ENCODE data around the gene KRIT1.
"Not testable (repeated sequence)": the region's sequence is repeated elsewhere in the genome, so short reads cannot be mapped to it uniquely, and the experiment has no call there.

Gene KRIT1

DNA sequence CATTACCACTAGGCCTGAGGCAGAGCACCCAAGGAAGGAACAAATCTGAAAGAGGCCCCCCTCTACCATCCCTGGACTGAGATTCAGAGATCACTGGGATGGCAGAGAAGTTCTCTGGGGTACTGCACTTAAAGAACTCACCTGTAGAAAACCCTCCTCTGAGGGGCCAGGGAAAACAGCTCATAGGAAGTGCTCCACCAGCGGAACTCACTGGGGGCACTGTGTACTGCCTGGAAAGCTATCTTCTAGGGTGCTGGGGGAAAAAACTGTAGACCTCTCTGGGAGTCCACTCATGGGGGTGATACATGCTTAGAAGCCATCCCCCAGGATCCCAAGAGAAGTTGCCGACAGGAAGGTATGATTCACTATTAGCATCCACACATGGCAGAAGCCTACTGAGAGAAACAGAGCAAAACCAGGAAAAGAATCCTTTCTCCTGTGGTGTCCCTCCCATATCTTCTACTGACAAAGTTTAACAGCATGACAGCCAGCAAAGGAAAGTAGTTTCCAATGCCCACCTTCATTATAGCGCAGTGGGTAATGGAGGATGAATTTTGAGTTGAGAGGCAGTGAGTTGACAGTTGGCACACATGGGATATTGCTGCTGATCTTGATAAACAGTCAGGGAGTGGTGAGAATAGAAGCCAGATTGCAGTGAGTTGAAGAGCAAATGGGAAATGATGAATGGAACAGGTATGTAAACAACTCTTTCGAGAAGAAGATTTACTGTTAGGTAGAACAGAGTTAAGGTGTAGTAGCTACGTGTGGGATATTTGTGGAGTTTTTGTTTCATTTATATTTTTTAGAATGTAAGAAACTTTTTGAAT lies 20.9 kb upstream of the KRIT1 start:
- TF ChIP-seq CTCF (IDR thresholded peaks at IDR 0.05; ENCODE audit: insufficient read depth, low read depth, low read length, missing control alignments): no peak
- no peak overlapping the region for H3K4me3 ChIP-seq (ENCODE audit: low read depth, low read length)
- no peak for DNase-seq (ENCODE audit: low read depth)

GRCh38 chr7:92260248-92260781 lies 14.6 kb upstream of the KRIT1 start:
- no peak for DNase-seq (ENCODE audit: low read depth)
- H3K4me3 ChIP-seq (ENCODE audit: low read depth, low read length): no peak overlapping the region
- TF ChIP-seq CTCF (IDR thresholded peaks at IDR 0.05; ENCODE audit: insufficient read depth, low read depth, low read length, missing control alignments): no peak

- no peak for TF ChIP-seq CTCF (IDR thresholded peaks at IDR 0.05; ENCODE audit: insufficient read depth, low read depth, low read length, missing control alignments)
- H3K4me3 ChIP-seq (ENCODE audit: low read depth, low read length): no peak overlapping the region
- no peak for DNase-seq (ENCODE audit: low read depth)
Observed at GRCh38 chr7:92259610-92260247, 14.0 kb upstream of the KRIT1 start.

- no peak for DNase-seq (ENCODE audit: low read depth)
- no peak for TF ChIP-seq CTCF (IDR thresholded peaks at IDR 0.05; ENCODE audit: insufficient read depth, low read depth, low read length, missing control alignments)
Observed at GRCh38 chr7:92259062-92259461, 13.3 kb upstream of the KRIT1 start.

DNA sequence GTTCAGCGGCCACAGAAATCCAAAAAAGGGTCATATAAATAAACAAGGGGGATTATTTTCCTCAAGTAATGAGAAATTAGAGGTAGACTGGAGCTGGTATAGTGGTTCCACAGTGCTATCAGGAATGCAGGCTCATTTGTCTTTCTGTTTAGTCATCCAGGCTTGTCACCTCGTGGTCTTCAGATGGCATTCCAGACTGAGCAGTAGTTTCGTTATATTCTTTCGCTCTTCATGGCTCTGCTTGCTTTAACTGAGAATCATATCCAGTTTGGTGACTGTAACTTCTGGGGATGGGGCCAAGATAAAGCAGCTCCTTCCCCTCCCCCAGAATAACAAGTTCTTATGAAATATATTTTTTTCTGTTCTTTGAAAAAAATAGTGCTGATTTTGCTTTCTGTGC lies 9.6 kb upstream of the KRIT1 start:
- no peak for DNase-seq (ENCODE audit: low read depth)
- no peak overlapping the region for H3K4me3 ChIP-seq (ENCODE audit: low read depth, low read length)
- TF ChIP-seq CTCF (IDR thresholded peaks at IDR 0.05; ENCODE audit: insufficient read depth, low read depth, low read length, missing control alignments): no peak

More at GRCh38 chr7:92259062-92259461, 13.3 kb upstream of the KRIT1 start:
- H3K4me3 ChIP-seq (ENCODE audit: low read depth, low read length): no peak overlapping the region

- not testable (repeated sequence) for H3K4me3 ChIP-seq (ENCODE audit: low read depth, low read length); DNase-seq (ENCODE audit: low read depth)
Observed at GRCh38 chr7:92254800-92255199, 9.1 kb upstream of the KRIT1 start.

DNA sequence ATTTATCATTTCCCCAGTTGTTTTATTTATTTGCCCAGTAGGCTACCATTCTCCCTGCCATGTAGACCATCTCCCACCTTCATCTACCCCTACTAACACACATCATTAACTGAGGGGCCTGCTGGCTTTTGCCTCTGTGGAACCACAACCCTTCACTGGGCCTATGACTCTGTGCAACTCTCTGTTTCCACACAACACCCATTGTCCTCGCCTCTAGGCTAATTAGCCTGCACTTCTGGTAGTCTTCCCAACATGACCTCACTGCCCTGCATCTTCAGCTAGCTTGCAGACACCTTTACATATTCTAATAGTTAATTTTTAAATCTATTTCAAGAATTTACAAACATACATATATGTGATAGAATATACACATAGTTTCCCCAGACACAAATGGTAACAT lies 7.5 kb upstream of the KRIT1 start:
- DNase-seq (ENCODE audit: low read depth): no peak
- no peak for TF ChIP-seq CTCF (IDR thresholded peaks at IDR 0.05; ENCODE audit: insufficient read depth, low read depth, low read length, missing control alignments)

More for the DNA sequence above, 7.5 kb upstream of the KRIT1 start:
- no peak overlapping the region for H3K4me3 ChIP-seq (ENCODE audit: low read depth, low read length)

Measured in GM12865 (cell line).